ENCODE results near the gene GALR3.

The GALR3 gene, protein sequence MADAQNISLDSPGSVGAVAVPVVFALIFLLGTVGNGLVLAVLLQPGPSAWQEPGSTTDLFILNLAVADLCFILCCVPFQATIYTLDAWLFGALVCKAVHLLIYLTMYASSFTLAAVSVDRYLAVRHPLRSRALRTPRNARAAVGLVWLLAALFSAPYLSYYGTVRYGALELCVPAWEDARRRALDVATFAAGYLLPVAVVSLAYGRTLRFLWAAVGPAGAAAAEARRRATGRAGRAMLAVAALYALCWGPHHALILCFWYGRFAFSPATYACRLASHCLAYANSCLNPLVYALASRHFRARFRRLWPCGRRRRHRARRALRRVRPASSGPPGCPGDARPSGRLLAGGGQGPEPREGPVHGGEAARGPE

DNA sequence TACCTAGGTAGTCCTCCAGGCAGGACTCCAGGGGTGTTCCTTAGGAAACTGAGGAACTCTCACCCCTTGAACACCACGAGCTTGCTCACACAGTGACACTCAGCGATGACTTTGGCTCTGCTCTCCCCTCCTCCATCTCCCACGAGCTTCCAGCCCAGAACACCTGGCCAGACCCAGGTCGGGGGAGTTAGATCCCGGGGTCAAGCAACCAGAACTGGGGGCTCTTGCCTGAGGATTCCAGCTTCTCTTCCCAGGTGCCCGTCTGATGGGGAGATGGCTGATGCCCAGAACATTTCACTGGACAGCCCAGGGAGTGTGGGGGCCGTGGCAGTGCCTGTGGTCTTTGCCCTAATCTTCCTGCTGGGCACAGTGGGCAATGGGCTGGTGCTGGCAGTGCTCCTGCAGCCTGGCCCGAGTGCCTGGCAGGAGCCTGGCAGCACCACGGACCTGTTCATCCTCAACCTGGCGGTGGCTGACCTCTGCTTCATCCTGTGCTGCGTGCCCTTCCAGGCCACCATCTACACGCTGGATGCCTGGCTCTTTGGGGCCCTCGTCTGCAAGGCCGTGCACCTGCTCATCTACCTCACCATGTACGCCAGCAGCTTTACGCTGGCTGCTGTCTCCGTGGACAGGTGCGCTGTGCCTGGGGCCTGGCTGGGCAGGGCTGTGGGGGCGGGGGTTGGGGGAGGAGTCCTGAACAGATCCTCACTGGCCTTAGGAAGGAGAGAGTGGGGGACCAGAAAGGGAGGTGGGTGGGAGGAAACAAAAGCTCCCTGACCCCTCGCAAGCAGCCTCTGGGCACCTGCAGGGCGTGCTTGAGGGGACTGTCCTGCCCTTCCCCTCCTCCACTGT, at the start of gene GALR3:
Gene GALR3 (plus strand): TSS at position 249 of the 852 bp plus-strand sequence. CDS start 25 bp downstream, at position 274.
- DNase-seq (ENCODE audit: low read depth) = no peak
- TF ChIP-seq, protein P1, sequence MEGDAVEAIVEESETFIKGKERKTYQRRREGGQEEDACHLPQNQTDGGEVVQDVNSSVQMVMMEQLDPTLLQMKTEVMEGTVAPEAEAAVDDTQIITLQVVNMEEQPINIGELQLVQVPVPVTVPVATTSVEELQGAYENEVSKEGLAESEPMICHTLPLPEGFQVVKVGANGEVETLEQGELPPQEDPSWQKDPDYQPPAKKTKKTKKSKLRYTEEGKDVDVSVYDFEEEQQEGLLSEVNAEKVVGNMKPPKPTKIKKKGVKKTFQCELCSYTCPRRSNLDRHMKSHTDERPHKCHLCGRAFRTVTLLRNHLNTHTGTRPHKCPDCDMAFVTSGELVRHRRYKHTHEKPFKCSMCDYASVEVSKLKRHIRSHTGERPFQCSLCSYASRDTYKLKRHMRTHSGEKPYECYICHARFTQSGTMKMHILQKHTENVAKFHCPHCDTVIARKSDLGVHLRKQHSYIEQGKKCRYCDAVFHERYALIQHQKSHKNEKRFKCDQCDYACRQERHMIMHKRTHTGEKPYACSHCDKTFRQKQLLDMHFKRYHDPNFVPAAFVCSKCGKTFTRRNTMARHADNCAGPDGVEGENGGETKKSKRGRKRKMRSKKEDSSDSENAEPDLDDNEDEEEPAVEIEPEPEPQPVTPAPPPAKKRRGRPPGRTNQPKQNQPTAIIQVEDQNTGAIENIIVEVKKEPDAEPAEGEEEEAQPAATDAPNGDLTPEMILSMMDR (conservative IDR thresholded peaks at IDR 0.05; ENCODE audit: low read length) = no peak
- H3K4me3 ChIP-seq (ENCODE audit: low read length) = no peak within 1 kb of the TSS

DNA sequence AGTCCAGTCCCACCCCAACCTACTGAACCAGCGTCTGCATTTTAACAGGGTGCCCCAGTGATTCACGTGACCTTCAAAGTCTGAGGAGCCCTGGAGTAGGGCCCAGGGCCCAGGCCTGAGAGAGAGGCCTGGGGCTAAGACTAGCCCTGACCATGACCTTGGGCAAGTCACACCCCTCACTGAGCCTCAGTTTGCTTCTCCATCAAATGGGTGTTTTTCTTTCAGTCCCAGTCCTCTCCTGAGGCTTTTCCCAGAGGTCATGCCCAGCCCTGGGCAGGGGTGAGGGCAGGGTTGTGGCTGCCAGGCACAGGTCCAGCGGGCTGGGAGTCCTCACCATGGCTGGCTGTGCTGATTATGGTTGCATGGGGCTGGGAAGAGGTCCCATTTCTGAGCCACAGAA, 48.5 kb upstream of the GALR3 start:
- DNase-seq (ENCODE audit: low read depth) = no peak
- TF ChIP-seq, protein P1 (conservative IDR thresholded peaks at IDR 0.05; ENCODE audit: low read length) = no peak
- H3K4me3 ChIP-seq (ENCODE audit: low read length) = no peak overlapping the region

DNA sequence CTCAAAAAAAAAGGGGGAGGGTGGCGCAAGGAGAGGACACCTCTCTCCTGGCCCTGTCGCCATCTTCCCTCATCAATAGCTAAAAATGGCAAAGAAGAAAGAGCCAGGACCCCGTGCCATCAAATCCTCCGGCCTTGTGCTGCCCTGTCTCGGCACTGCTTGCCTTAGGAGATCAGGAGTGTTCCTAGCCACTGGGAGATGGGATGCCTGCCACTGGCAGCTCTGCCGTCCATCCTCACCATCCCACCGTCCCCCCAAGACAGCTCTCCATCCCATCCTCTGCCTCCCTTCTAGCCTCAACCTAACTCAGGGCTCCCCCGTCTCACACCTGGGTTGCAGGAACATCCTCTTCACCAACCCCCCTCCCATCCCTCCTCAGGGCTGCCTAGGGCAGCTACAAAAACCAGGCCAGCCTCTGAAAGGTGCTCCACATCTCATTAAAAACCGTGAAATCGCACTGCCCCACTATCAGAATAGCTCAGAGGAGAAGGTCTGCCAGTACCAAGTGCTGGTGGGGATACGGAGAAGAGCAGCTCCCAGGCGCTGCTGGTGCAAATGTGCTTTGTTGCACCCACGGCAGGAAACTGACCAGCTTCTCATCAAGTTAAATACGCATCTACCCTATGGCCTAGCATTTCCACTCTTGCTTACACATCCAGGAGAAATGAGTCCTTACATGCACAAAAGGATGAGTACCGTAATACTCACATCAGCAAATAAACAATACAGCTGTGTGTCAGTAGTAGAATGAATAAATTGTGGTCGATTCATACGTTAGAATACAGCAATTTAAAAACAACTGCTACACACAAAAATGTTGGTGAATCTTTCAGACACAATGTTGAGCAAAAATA, 47.2 kb upstream of the GALR3 start:
- no peak overlapping the region for H3K4me3 ChIP-seq (ENCODE audit: low read length)
- TF ChIP-seq, protein P1 (conservative IDR thresholded peaks at IDR 0.05; ENCODE audit: low read length) = no peak
- peak; percentile 74 for DNase-seq (ENCODE audit: low read depth)

DNA sequence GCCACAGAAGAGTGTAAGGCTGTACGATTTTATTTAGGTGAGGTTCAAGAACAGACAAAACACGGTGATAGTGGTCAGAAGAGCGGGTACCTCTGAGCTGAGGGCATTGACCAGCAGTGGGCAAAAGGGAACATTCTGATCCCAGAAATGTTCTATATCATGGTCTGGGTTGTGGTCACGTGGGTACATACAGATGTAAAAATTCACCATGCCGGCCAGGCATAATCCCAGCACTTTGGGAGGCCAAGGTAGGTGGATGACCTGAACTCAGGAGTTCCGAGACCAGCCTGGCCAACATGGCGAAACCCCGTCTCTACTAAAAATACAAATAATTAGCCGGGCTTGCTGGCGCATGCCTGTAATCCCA, 46.6 kb upstream of the GALR3 start:
- TF ChIP-seq, protein P1 (conservative IDR thresholded peaks at IDR 0.05; ENCODE audit: low read length) = no peak
- H3K4me3 ChIP-seq (ENCODE audit: low read length) = no peak overlapping the region

DNA sequence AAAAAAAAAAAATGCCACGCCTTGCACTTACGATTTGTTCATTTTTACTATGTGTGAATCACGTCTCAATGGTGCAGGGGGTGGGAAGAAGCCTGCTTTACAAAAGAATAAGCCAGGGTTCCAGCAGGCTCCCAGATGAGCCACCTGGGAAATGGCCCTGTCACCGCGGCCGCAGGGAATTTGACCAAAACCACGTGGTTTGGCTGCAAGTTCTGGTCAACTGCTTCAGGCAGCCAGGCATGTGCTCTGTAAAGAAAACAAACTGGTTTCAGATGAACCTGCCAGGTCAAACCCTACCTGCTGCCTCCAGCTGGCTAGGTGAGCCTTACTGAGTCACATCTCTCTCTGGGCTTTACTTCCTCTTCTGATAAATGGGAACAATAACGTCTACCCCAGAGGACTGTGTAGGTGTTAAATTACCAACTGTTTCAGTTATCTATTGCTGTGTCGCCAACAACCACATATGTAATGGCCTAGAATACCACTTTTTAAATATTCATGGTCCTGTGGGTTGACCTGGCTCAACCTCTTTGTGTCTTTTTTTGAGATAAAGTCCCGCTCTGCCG, 46.0 kb upstream of the GALR3 start:
- no peak overlapping the region for H3K4me3 ChIP-seq (ENCODE audit: low read length)
- TF ChIP-seq, protein P1 (conservative IDR thresholded peaks at IDR 0.05; ENCODE audit: low read length) = no peak
- DNase-seq (ENCODE audit: low read depth) = peak; percentile 89

More for the DNA sequence above, 46.6 kb upstream of the GALR3 start:
- DNase-seq (ENCODE audit: low read depth) = no peak

DNA sequence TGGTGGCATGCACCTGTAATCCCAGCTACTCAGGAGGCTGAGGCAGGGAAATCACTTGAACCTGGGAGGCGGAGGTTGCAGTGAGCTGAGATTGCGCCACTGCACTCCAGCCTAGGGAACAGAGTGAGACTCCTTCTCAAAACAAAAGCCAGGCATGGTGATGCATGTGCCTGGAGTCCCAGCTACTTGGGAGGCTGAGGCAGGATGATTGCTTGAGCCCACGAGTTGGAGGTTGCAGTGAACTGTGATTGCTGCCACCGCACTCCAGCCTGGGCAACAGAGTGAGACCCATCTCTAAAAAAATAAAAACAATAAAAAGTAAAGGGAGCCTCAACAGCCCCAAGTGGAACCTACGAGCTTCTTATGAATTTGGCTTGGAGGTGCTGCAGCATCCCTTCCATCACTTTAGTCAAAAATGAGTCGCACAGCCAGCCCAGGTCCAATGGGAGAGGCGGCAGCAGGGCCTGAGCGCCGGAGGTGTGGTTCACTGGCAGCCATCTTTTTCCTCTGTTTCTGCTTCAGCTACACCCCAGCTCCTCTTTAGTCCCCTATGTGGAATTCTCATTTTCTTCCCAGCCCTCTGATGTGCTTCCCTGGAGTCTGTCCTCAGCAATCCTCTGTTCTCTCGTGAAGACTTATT, 44.7 kb upstream of the GALR3 start:
- TF ChIP-seq, protein P1 (conservative IDR thresholded peaks at IDR 0.05; ENCODE audit: low read length) = no peak
- no peak overlapping the region for H3K4me3 ChIP-seq (ENCODE audit: low read length)
- DNase-seq (ENCODE audit: low read depth) = no peak

Data from AG10803 (cell line).